ENCODE data around the gene JARID2.

JARID2 gene

DNA sequence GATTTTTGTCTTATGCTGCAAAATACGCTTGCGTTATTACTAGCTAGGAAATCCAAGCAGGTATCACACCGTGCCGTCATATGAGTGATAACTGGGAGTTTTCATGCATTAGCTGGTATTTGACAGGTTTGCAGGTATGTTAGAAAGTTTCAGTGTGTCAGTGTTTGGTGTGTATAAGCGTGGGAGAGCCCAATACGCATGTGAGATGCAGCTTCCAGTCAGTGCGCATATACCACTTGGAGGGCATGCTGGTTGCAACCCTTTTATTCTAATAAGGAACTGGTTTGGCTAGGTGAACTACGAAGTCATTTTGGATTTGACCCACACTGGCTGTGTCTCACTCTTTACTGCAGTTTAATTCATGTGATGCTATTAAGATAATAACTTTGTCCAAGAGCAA, 35.1 kb downstream of the JARID2 start:
- H3K79me2 ChIP-seq (ENCODE audit: insufficient read depth, low read length), result no peaks in the 10 kb centered on the region
- H3K4me2 ChIP-seq (ENCODE audit: low read length), result no peak overlapping the region
- no peaks in the 10 kb centered on the region for H3K36me3 ChIP-seq (ENCODE audit: insufficient read depth, low read length)
- H3K9me3 ChIP-seq (ENCODE audit: low read length), result no peaks in the 10 kb centered on the region
- H4K20me1 ChIP-seq (ENCODE audit: insufficient read depth, low read length), result no peaks in the 10 kb centered on the region
- no peak overlapping the region for H3K27ac ChIP-seq (ENCODE audit: low read depth, low read length, poor library complexity, severe bottlenecking)
- no peak overlapping the region for H2AFZ ChIP-seq (ENCODE audit: low read length)
- TF ChIP-seq CTCF (IDR thresholded peaks at IDR 0.05; ENCODE audit: low read length) (no peak), EZH2 (IDR thresholded peaks at IDR 0.05; ENCODE audit: borderline replicate concordance, low read length) (no peak)
- no peaks in the 10 kb centered on the region for H3K9me2 ChIP-seq (ENCODE audit: low read depth, low read length)
- no peaks in the 10 kb centered on the region for H3F3A ChIP-seq (ENCODE audit: insufficient read depth, low read length)
- no peaks in the 10 kb centered on the region for H3K4me1 ChIP-seq (ENCODE audit: insufficient read depth, low read length, severe bottlenecking)
- no peak overlapping the region for H3K9ac ChIP-seq (ENCODE audit: low read length)
- H3K4me3 ChIP-seq (ENCODE audit: low read depth, low read length, poor library complexity, severe bottlenecking), result no peak overlapping the region
- H3K27me3 ChIP-seq (ENCODE audit: insufficient read depth, low read length), result no peaks in the 10 kb centered on the region

GRCh38 chr6:15282334-15282733, 36.5 kb downstream of the JARID2 start:
- H3K36me3 ChIP-seq (ENCODE audit: insufficient read depth, low read length), result no peaks in the 10 kb centered on the region
- no peaks in the 10 kb centered on the region for H3K9me2 ChIP-seq (ENCODE audit: low read depth, low read length)
- H3F3A ChIP-seq (ENCODE audit: insufficient read depth, low read length), result no peaks in the 10 kb centered on the region
- H3K4me2 ChIP-seq (ENCODE audit: low read length), result no peak overlapping the region
- H4K20me1 ChIP-seq (ENCODE audit: insufficient read depth, low read length), result no peaks in the 10 kb centered on the region
- no peak overlapping the region for H3K27ac ChIP-seq (ENCODE audit: low read depth, low read length, poor library complexity, severe bottlenecking)
- H3K9me3 ChIP-seq (ENCODE audit: low read length), result no peaks in the 10 kb centered on the region
- TF ChIP-seq EZH2 (IDR thresholded peaks at IDR 0.05; ENCODE audit: borderline replicate concordance, low read length) (no peak), CTCF (IDR thresholded peaks at IDR 0.05; ENCODE audit: low read length) (no peak)
- H3K9ac ChIP-seq (ENCODE audit: low read length), result no peak overlapping the region
- H3K27me3 ChIP-seq (ENCODE audit: insufficient read depth, low read length), result no peaks in the 10 kb centered on the region
- no peaks in the 10 kb centered on the region for H3K4me1 ChIP-seq (ENCODE audit: insufficient read depth, low read length, severe bottlenecking)
- H2AFZ ChIP-seq (ENCODE audit: low read length), result no peak overlapping the region
- H3K79me2 ChIP-seq (ENCODE audit: insufficient read depth, low read length), result no peaks in the 10 kb centered on the region
- H3K4me3 ChIP-seq (ENCODE audit: low read depth, low read length, poor library complexity, severe bottlenecking), result no peak overlapping the region

- Histone ChIP-seq H3K9ac (ENCODE audit: low read length) (no peak overlapping the region), H4K20me1 (ENCODE audit: insufficient read depth, low read length) (no peaks in the 10 kb centered on the region), H3K9me2 (ENCODE audit: low read depth, low read length) (no peaks in the 10 kb centered on the region), H2AFZ (ENCODE audit: low read length) (no peak overlapping the region), H3K4me1 (ENCODE audit: insufficient read depth, low read length, severe bottlenecking) (no peaks in the 10 kb centered on the region), H3K27me3 (ENCODE audit: insufficient read depth, low read length) (no peaks in the 10 kb centered on the region), H3K36me3 (ENCODE audit: insufficient read depth, low read length) (no peaks in the 10 kb centered on the region), H3K4me2 (ENCODE audit: low read length) (no peak overlapping the region), H3K27ac (ENCODE audit: low read depth, low read length, poor library complexity, severe bottlenecking) (no peak overlapping the region), H3K79me2 (ENCODE audit: insufficient read depth, low read length) (no peaks in the 10 kb centered on the region), H3K4me3 (ENCODE audit: low read depth, low read length, poor library complexity, severe bottlenecking) (no peak overlapping the region), H3K9me3 (ENCODE audit: low read length) (no peaks in the 10 kb centered on the region), H3F3A (ENCODE audit: insufficient read depth, low read length) (no peaks in the 10 kb centered on the region)
- TF ChIP-seq EZH2 (IDR thresholded peaks at IDR 0.05; ENCODE audit: borderline replicate concordance, low read length) (no peak), CTCF (IDR thresholded peaks at IDR 0.05; ENCODE audit: low read length) (no peak)
These were observed 38.1 kb downstream of the JARID2 start for GRCh38 chr6:15283986-15284361.

Data from OCI-LY1 (cell line).